KMS-11 (cell line): Measurements from ENCODE around the gene WBP11.

Experiments used
- H2AFZ ChIP-seq: fragments of 200-600 bp; sonication (generic); 2 replicates; pipeline ENCODE4 v1.6.1; 2016; ENCODE audit warnings: antibody characterized with exemption, mixed run types, low read depth
- H3K27ac ChIP-seq: fragments of 200-600 bp; sonication (generic); 2 replicates; pipeline ENCODE4 v1.6.1; 2016; ENCODE audit warnings: mild to moderate bottlenecking, mixed run types
- H3K27me3 ChIP-seq: fragments of 200-600 bp; sonication (generic); 2 replicates; pipeline ENCODE4 v1.6.1; 2017; ENCODE audit warnings: mild to moderate bottlenecking, low read depth, mixed run types, moderate library complexity; ENCODE audit not compliant: insufficient read depth
- H3K36me3 ChIP-seq: fragments of 200-600 bp; sonication (generic); 2 replicates; pipeline ENCODE4 v1.6.1; 2017; ENCODE audit warnings: mild to moderate bottlenecking, mixed run types; ENCODE audit not compliant: insufficient read depth
- H3K4me1 ChIP-seq: fragments of 200-600 bp; sonication (generic); 2 replicates; pipeline ENCODE4 v1.6.1; 2016; ENCODE audit warnings: mild to moderate bottlenecking, low read depth, mixed run types; ENCODE audit not compliant: poor library complexity, severe bottlenecking
- H3K4me2 ChIP-seq: fragments of 200-600 bp; sonication (generic); 2 replicates; pipeline ENCODE4 v1.7.0; 2016; ENCODE audit warnings: mild to moderate bottlenecking, mixed run types
- H3K4me3 ChIP-seq: fragments of 200-600 bp; sonication (generic); IDR thresholded peaks from 2 replicates; pipeline ENCODE4 v1.6.1; 2017; ENCODE audit warnings: low read depth, low read length, mixed read lengths; ENCODE audit not compliant: insufficient read depth
- H3K79me2 ChIP-seq: fragments of 200-600 bp; sonication (generic); 2 replicates; pipeline ENCODE4 v1.6.1; 2016; ENCODE audit warnings: low read depth, mixed run types; ENCODE audit not compliant: insufficient read depth
- H3K9ac ChIP-seq: fragments of 200-600 bp; sonication (generic); 2 replicates; pipeline ENCODE4 v1.6.1; 2016; ENCODE audit warnings: mild to moderate bottlenecking, mixed run types
- H4K20me1 ChIP-seq: fragments of 200-600 bp; sonication (generic); 2 replicates; pipeline ENCODE4 v1.6.1; 2016; ENCODE audit warnings: mild to moderate bottlenecking, mixed run types; ENCODE audit not compliant: insufficient read depth
- TF ChIP-seq, protein P1 (sequence below): fragments of 200-600 bp; sonication (generic); conservative IDR thresholded peaks from 2 replicates; pipeline ENCODE4 v1.6.1; 2017; ENCODE audit warnings: low read depth, mild to moderate bottlenecking, antibody characterized with exemption, low read length, moderate library complexity, mixed read lengths

The WBP11 gene

DNA sequence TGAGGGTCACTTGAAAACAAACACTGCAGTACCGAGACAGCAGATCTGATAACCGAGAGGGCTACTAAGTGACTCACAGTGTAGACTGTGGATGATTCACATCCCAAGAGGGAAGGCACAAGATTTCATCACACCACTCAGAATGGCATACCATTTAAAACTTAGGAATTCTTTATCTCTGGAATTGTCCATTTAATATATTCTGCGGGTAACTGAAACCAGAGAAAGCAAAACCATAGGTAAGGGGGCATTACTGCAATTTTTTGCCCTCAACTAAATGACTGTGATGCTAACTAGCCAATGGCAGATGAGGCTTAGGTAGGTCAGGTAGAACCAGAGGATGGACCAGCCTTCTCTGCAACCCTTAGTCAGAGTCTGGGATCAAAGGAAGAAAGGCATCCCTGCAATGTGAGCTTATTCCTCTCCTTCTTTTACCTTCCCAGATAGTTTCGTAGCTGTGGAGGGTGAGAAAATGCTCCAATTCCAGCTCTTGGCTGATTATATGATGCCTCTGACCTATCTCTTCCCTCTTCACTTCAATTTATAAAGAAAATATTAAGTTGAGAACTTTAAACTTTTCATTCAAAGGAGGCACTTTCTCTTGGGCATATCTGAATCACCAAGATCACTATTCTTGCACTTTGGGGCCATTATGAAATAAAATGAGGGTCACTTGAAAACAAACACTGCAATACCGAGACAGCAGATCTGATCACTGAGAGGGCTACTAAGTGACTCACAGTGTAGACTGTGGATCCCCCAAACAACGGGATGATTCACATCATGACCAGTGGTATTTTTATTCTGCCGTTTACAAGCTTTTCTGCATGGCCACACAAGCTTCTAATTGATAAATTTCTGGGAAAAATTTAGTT, 33.3 kb upstream of the WBP11 start:
- no peak overlapping the region for H2AFZ ChIP-seq
- H3K4me2 ChIP-seq: no peak overlapping the region
- no peaks in the 10 kb centered on the region for H3K36me3 ChIP-seq
- H3K79me2 ChIP-seq: no peaks in the 10 kb centered on the region
- H3K27ac ChIP-seq: no peak overlapping the region
- no peak overlapping the region for H3K9ac ChIP-seq
- H3K4me1 ChIP-seq: no peaks in the 10 kb centered on the region
- H3K27me3 ChIP-seq: no peaks in the 10 kb centered on the region
- no peaks in the 10 kb centered on the region for H4K20me1 ChIP-seq
- H3K4me3 ChIP-seq: no peak overlapping the region
- TF ChIP-seq, protein P1, sequence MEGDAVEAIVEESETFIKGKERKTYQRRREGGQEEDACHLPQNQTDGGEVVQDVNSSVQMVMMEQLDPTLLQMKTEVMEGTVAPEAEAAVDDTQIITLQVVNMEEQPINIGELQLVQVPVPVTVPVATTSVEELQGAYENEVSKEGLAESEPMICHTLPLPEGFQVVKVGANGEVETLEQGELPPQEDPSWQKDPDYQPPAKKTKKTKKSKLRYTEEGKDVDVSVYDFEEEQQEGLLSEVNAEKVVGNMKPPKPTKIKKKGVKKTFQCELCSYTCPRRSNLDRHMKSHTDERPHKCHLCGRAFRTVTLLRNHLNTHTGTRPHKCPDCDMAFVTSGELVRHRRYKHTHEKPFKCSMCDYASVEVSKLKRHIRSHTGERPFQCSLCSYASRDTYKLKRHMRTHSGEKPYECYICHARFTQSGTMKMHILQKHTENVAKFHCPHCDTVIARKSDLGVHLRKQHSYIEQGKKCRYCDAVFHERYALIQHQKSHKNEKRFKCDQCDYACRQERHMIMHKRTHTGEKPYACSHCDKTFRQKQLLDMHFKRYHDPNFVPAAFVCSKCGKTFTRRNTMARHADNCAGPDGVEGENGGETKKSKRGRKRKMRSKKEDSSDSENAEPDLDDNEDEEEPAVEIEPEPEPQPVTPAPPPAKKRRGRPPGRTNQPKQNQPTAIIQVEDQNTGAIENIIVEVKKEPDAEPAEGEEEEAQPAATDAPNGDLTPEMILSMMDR: no peak

DNA sequence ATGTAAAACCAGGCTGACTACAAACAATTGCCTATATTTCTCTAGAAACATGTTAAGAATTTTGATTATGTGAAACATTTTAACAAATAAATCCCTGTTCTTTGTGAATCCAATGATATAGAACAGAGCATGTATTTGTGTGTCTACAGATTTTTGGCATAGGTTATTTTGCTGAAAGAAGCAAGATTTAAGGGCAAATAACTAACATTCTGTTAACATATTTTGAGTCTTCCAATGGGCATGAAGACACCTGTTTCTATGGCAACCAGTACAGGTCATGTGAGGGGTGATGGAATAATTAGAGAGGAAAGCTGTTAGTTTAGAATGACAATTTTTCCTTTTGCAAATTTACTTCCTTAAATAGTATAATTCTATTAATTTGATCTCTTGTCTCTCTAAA, 31.2 kb upstream of the WBP11 start:
- TF ChIP-seq, protein P1: no peak
- Histone ChIP-seq H4K20me1 (no peaks in the 10 kb centered on the region), H3K4me2 (no peak overlapping the region), H3K36me3 (no peaks in the 10 kb centered on the region), H3K4me1 (no peaks in the 10 kb centered on the region), H3K27me3 (no peaks in the 10 kb centered on the region), H3K27ac (no peak overlapping the region), H2AFZ (no peak overlapping the region), H3K79me2 (no peaks in the 10 kb centered on the region), H3K4me3 (no peak overlapping the region), H3K9ac (no peak overlapping the region)

DNA sequence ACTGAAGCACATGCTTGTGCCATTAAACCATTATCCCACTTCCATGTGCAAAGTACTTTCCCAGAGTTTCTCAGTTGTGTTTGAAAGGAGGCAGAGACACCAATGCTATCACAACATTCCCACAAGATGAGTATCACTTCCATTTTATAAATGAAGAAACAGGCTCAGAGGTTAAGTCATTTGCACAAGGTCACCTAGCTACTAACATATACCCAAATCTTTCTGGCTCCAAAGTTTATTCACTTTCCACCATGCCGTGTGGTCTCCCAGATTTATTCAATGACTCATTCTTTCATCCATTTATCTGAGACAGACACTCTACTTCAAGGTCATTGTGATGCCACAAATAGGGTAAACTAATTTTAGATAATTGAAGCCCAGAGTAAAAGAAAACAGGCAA, 30.7 kb upstream of the WBP11 start:
- no peak overlapping the region for H3K9ac ChIP-seq

DNA sequence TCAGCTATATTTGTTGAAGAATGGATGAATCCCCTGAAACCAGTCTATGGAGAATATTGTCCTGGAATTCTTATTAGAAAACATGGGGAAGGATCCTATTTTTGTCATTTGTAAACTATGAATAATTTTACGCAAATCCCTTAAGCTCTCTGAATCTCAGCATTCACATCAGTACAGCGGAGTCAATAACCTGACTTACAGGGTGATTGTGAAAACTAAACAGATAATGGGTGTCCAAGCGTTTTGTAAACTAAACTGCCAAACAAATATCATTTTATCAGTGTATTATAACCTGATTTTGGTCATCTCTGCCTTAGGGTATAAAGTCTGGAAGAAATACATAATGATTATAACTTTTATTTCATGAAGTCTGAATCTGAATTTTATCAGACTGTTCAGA, 30.1 kb upstream of the WBP11 start:
- no peaks in the 10 kb centered on the region for H3K79me2 ChIP-seq
- no peaks in the 10 kb centered on the region for H3K27me3 ChIP-seq
- H3K36me3 ChIP-seq: no peaks in the 10 kb centered on the region
- no peaks in the 10 kb centered on the region for H4K20me1 ChIP-seq
- no peak overlapping the region for H2AFZ ChIP-seq
- TF ChIP-seq, protein P1: no peak
- no peak overlapping the region for H3K9ac ChIP-seq
- H3K4me3 ChIP-seq: no peak overlapping the region
- H3K4me1 ChIP-seq: no peaks in the 10 kb centered on the region
- H3K27ac ChIP-seq: no peak overlapping the region
- H3K4me2 ChIP-seq: no peak overlapping the region

More for the DNA sequence above, 30.7 kb upstream of the WBP11 start:
- H3K27ac ChIP-seq: no peak overlapping the region
- no peaks in the 10 kb centered on the region for H4K20me1 ChIP-seq
- no peaks in the 10 kb centered on the region for H3K4me1 ChIP-seq
- no peaks in the 10 kb centered on the region for H3K79me2 ChIP-seq
- no peaks in the 10 kb centered on the region for H3K27me3 ChIP-seq
- no peak overlapping the region for H3K4me2 ChIP-seq
- TF ChIP-seq, protein P1: no peak
- H3K4me3 ChIP-seq: no peak overlapping the region
- H2AFZ ChIP-seq: no peak overlapping the region
- H3K36me3 ChIP-seq: no peaks in the 10 kb centered on the region
